Mucosa of descending colon (tissue), 3 donors: ENCODE results near the gene OVOL1. TPM values are rescaled to one million over a fixed set of nuclear protein-coding genes. Genes with fewer than 3 reads are reported as not detected.

Experiments
- ATAC-seq: fragments of 200-7000 bp; cut with Tn5 transposase; one replicate; pipeline ENCODE4 v1.9.1; 2020; ENCODE audit warnings: mild to moderate bottlenecking, moderate library complexity
- DNase-seq, 3 donors: peaks; one replicate each; pipeline ENCODE4 v3.0.0-alpha.2; 2020
- H3K36me3 ChIP-seq: fragments of 200-600 bp; one replicate; pipeline ENCODE4 v1.8.0; 2021; ENCODE audit warnings: low read depth, mild to moderate bottlenecking
- H3K4me1 ChIP-seq: fragments of 200-600 bp; one replicate; pipeline ENCODE4 v1.8.0; 2021; ENCODE audit warnings: low read depth, mild to moderate bottlenecking
- H3K4me3 ChIP-seq: fragments of 200-600 bp; one replicate; pipeline ENCODE4 v1.8.0; 2021; ENCODE audit warnings: mild to moderate bottlenecking
- H3K9me3 ChIP-seq: fragments of 200-600 bp; one replicate; pipeline ENCODE4 v1.8.0; 2021; ENCODE audit warnings: mild to moderate bottlenecking
- intact Hi-C, 2 donors: fragments of 100-400 bp; cut with DNase I in 1 of 2; cut with micrococcal nuclease in 1 of 2; formaldehyde crosslinking; loops; one replicate each; pipeline versions ENCODE4 v1.11.0 to v1.11.1; 2022; cut with DNase I, micrococcal nuclease
- total RNA-seq, 3 donors: library from RNA; stranded (reverse); fragmentation: NEBNext Ultra II Directional in 2 of 3; extraction: Animal tissue kit (Norgen Biotek cat#: 25700) in 2 of 3; gene quantifications; one replicate each; pipeline versions ENCODE4 v1.2.1 to v1.2.4, GENCODE V29; 2021 to 2023
- TF ChIP-seq, protein P1 (sequence below): fragments of 200-600 bp; IDR thresholded peaks from one replicate; pipeline ENCODE4 v1.8.0; 2022; ENCODE audit warnings: antibody characterized with exemption, mild to moderate bottlenecking
- donor health status: DM: no; HTN: no; CAD: no; lungs with moderate emphysema.
- donor health status: DM: no; HTN: no; CAD: no.
- donor health status: DM: no; HTN: yes; CAD: no.

OVOL1 gene
- total RNA-seq, 3 donors from 2014 or later: 16.5 to 48.6 (median 34.3) TPM

DNA sequence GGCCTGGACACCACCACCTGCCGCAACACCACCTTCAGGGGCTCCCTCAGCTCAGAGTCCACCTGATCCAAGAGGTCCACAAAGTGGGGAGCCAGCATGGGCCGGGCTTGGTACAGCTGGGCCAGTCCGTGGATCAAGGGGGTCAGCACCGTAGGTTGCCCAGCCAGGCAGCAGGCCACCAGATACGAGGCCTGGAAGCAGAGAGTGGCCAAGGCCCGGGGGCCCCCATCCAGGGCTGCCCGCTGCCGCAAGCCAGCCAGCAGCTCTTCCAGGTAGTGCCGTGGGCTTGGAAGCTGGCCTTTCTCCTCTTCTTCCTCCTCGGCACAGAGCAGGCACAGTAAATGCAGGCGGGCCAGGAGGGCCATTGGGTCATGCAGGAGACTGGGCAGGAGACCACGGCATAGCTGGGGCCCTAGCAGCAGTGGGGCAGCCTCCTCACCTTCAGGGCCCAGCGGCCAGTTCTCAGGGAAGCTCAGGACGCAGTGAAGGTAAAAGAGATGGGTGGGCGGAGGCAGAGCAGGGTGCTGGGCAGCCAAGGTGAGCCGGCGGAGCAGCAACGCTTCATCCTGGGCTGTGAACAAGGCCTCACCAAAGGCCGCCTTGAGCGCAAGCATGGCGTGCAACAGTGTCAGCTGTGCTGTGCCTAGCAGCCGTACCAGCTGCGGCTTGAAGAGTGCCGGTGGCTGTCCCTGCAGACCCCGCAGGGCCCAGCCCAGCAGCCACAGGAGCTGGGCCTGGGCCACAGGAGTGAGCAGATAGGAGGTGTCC lies 7.8 kb upstream of the OVOL1 start:
- TF ChIP-seq, protein P1, sequence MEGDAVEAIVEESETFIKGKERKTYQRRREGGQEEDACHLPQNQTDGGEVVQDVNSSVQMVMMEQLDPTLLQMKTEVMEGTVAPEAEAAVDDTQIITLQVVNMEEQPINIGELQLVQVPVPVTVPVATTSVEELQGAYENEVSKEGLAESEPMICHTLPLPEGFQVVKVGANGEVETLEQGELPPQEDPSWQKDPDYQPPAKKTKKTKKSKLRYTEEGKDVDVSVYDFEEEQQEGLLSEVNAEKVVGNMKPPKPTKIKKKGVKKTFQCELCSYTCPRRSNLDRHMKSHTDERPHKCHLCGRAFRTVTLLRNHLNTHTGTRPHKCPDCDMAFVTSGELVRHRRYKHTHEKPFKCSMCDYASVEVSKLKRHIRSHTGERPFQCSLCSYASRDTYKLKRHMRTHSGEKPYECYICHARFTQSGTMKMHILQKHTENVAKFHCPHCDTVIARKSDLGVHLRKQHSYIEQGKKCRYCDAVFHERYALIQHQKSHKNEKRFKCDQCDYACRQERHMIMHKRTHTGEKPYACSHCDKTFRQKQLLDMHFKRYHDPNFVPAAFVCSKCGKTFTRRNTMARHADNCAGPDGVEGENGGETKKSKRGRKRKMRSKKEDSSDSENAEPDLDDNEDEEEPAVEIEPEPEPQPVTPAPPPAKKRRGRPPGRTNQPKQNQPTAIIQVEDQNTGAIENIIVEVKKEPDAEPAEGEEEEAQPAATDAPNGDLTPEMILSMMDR: no peak
- Histone ChIP-seq H3K4me1 (peaks cover 18% of the 10 kb centered on the region), H3K4me3 (no peak overlapping the region), H3K36me3 (peaks cover 2% of the 10 kb centered on the region), H3K9me3 (no peaks in the 10 kb centered on the region)
- ATAC-seq (no peak), DNase-seq (peak in 1 of 3 donors; percentile 56)
- intact Hi-C loops: no loop called here

DNA sequence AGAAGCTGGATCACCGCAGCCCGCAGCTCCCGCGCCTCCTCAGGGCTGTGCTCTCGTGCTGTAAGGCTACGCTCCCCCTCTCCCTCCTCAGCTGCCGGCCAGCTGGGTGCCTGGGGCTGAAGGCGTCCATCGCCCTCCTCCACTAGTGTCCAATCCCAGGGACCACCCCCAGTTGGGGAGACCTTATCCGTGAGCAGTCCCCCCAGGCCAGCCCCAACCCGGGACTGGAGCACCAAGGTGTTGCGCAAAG lies 7.3 kb upstream of the OVOL1 start:
- Histone ChIP-seq H3K4me1 (peaks cover 18% of the 10 kb centered on the region), H3K9me3 (no peaks in the 10 kb centered on the region), H3K4me3 (peak overlapping the region; percentile 70), H3K36me3 (peaks cover 2% of the 10 kb centered on the region)
- intact Hi-C loops: no loop called here
- ATAC-seq (no peak), DNase-seq (no peak)
- TF ChIP-seq, protein P1: no peak

GRCh38 chr11:65779919-65780769 lies 6.7 kb upstream of the OVOL1 start:
- Histone ChIP-seq H3K4me1 (peaks cover 18% of the 10 kb centered on the region), H3K9me3 (no peaks in the 10 kb centered on the region), H3K36me3 (peaks cover 2% of the 10 kb centered on the region), H3K4me3 (peak overlapping the region; percentile 70)
- ATAC-seq (peak; percentile 90), DNase-seq (peak; percentile 87 to 93 (median 89))
- TF ChIP-seq, protein P1: peak; percentile 98
- intact Hi-C loops: no loop called here

DNA sequence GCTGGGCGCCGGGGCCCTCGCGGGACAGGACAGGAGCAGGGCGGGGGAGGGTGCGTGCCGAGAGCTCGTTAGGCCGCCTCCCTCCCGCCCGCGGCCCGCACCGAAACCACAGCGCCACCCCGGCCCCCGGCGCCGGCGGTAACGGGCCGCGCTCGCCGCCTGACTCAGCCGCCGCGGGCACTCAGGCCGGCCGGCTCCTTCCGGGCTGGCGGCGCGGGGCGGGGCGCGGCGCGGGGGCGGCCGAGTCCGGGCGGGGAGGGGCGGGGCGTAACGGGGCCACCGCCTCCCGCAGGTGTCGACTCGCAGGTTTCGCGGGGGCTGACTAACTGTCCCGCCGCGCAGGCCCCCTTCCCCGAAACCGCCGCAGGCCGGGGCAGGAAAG lies 6.1 kb upstream of the OVOL1 start, which contains the start of gene AP5B1:
Gene AP5B1, minus strand, starts transcription at position 207 of the 382 bp plus-strand sequence. CDS start 385 bp downstream, outside the sequence.
- H3K9me3 ChIP-seq: no peaks in the 10 kb centered on the region
- DNase-seq (peak; percentile 80 to 89 (median 80)), ATAC-seq (peak; percentile 85)
- intact Hi-C loops: no loop called here
- peaks cover 2% of the 10 kb centered on the region for H3K36me3 ChIP-seq
- peaks cover 22% of the 10 kb centered on the region for H3K4me1 ChIP-seq
- peak within 1 kb of the TSS; percentile 70 for H3K4me3 ChIP-seq
- TF ChIP-seq, protein P1: no peak

DNA sequence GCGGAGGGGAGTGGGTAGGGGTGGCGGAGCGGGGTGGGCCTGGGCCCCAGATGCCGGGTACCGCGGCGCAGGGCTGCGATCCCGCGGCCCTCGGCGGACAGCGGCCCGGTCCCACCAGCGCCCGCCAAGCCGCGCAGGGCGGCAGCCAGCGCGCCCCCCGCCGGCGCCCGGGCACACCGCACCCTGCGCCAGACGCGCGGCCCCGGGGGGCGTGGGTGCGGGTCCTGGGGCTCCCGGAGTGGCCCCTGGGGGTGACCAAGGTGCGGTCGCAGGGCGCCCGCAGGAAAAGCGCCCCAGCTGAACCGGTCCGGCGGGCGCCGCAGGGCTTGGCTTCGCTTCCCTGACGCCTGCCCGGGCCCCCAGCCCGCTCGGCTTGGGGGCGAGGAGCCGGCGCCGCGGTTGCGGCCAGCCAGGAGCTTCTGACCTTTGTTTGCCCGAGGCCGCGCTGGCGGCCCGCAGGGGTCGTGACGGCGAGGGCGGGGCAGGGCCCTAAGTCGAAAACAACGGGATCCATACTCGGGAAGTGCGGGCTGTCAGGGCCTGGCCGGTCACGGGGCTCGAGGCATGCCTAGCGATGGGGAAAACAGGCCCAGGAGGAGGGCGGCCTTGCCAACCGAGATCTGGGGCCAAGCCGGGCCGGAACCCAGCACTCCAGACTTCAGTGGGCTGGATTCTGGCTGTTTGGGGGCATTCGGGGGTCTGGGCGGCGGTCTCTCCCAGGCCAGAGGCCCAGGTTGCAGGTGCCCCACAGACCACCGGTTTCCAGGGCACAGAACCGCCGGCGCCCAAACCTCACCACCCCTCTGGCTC lies 5.5 kb upstream of the OVOL1 start:
- Histone ChIP-seq H3K9me3 (no peaks in the 10 kb centered on the region), H3K4me1 (peaks cover 26% of the 10 kb centered on the region), H3K4me3 (peak overlapping the region; percentile 70), H3K36me3 (peaks cover 2% of the 10 kb centered on the region)
- ATAC-seq (peak; percentile 43), DNase-seq (peak; percentile 36 to 65 (median 63))
- intact Hi-C loops: no loop called here
- TF ChIP-seq, protein P1: no peak
